Activated naive CD8-positive, alpha-beta T cell treated with anti-CD3 and anti-CD28 coated beads, Interleukin-2, amount 50 U/mL, for 24 hours (primary cell): ENCODE data around the gene RBM18.
A peak's percentile ranks its signal among the peaks of the same experiment; 100 is the strongest.

ENCODE experiments used
- ATAC-seq: fragments of 150-1000 bp; cut with Tn5 transposase; one replicate; pipeline ENCODE4 v1.10.0; 2021
- DNase-seq: peaks from one replicate; pipeline ENCODE4 v3.0.0; 2021
- H3K27ac Mint-ChIP-seq: one replicate; pipeline ENCODE4 v1.8.0; 2021; ENCODE audit warnings: mild to moderate bottlenecking, mixed read lengths
- H3K27me3 Mint-ChIP-seq: one replicate; pipeline ENCODE4 v1.8.0; 2021; ENCODE audit warnings: mixed read lengths
- H3K36me3 Mint-ChIP-seq: one replicate; pipeline ENCODE4 v1.8.0; 2021; ENCODE audit warnings: low read depth, mixed read lengths
- H3K4me1 Mint-ChIP-seq: one replicate; pipeline ENCODE4 v1.8.0; 2021; ENCODE audit warnings: mixed read lengths
- H3K4me3 Mint-ChIP-seq: one replicate; pipeline ENCODE4 v1.8.0; 2021; ENCODE audit warnings: mild to moderate bottlenecking, moderate library complexity, mixed read lengths
- H3K9me3 Mint-ChIP-seq: one replicate; pipeline ENCODE4 v1.8.0; 2021; ENCODE audit warnings: mixed read lengths

Gene RBM18

DNA sequence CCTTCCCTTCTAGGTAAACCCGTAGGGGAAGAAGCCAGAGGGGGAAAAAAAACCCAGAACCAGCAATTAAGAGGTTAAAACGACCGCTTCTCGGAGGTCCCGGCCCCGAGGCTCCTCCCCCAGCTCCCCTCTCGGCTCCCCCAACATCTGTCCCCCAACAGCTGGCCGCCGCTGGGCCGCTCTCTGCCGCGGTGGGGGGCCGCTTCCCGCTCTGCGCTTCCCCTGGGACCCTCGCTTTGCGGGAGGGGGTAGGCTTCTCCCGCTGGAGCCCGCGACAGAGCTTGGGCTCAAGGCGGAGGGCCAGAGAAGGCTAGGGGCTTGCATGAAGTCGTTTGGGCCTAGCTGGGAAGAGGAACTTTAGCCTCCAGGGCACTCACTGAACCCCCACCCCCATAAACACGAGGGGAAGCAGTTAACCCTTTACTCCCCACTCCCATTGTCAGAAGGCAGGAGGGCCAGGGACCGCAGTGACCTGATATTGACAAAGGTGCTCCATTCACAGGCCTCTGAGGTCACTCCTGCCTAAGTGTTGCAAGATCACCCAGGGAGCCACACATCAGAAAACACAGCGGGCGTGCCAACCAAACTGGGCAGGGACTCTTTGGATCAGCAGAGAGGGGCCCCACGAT lies 43.3 kb downstream of the RBM18 start:
- DNase-seq (no peak), ATAC-seq (no peak)
- H3K27me3 Mint-ChIP-seq: peaks cover 85% of the 10 kb centered on the region
- no peaks in the 10 kb centered on the region for H3K9me3 Mint-ChIP-seq
- H3K4me1 Mint-ChIP-seq: peaks cover 22% of the 10 kb centered on the region
- no peak overlapping the region for H3K27ac Mint-ChIP-seq
- no peak overlapping the region for H3K4me3 Mint-ChIP-seq
- no peaks in the 10 kb centered on the region for H3K36me3 Mint-ChIP-seq

- Mint-ChIP-seq H3K4me1 (peaks cover 20% of the 10 kb centered on the region), H3K4me3 (no peak overlapping the region), H3K9me3 (no peaks in the 10 kb centered on the region), H3K27me3 (peaks cover 84% of the 10 kb centered on the region), H3K27ac (no peak overlapping the region), H3K36me3 (no peaks in the 10 kb centered on the region)
- ATAC-seq: no peak
- DNase-seq: no peak
Measured at GRCh38 chr9:122220673-122221182, 43.9 kb downstream of the RBM18 start.

- DNase-seq (no peak), ATAC-seq (no peak)
- no peaks in the 10 kb centered on the region for H3K36me3 Mint-ChIP-seq
- peaks cover 88% of the 10 kb centered on the region for H3K27me3 Mint-ChIP-seq
- no peaks in the 10 kb centered on the region for H3K9me3 Mint-ChIP-seq
- peak overlapping the region; percentile 54 for H3K4me3 Mint-ChIP-seq
- H3K4me1 Mint-ChIP-seq: peaks cover 20% of the 10 kb centered on the region
- H3K27ac Mint-ChIP-seq: no peak overlapping the region
Measured at GRCh38 chr9:122219856-122220672, 44.6 kb downstream of the RBM18 start.

- Mint-ChIP-seq H3K4me1 (peaks cover 22% of the 10 kb centered on the region), H3K36me3 (no peaks in the 10 kb centered on the region), H3K27ac (no peak overlapping the region), H3K9me3 (no peaks in the 10 kb centered on the region), H3K4me3 (peak overlapping the region; percentile 54), H3K27me3 (peaks cover 89% of the 10 kb centered on the region)
- DNase-seq: peak; percentile 10
- ATAC-seq: no peak
Measured at GRCh38 chr9:122218935-122219855, 45.4 kb downstream of the RBM18 start.

DNA sequence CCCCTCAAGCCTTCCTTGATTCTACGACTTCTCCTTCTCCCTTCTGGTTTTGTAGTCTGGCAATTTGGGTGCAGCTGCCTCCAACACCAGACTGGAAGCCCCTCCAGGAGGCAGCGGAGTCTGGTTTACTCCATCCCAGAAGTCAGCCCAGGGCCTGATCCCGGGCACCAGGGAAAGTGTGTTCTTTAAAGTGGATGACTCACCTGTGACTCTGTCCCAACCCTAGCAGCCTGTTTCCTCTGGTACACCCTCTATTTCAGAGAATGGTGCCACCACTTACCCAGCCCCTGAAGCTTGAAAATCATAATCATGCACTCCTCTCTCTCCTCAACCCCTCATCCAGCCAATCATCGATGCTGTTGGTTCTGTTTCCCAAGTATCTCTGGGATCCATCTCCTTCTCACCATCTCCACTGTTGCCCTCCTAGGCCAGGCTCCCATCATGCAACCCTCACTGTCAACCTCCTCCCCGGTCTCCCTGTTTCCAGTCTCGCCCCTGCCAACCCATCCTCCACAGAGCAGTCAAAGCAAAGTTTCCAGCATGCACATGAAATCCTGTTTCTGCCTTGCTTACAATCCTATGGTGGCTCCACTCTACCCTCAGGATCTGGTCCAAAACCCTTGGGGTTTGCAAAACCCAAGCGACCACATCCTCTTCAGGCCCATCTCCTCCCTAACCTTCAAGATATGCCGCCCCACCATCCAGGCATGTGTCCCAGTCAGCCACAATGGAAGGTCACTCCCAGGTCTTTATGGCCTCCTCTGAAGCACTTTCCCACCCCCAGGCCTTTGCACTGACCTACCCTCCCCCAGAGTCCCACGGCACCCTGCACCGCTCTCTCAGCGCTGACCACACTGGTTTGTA lies 46.3 kb downstream of the RBM18 start:
- no peak for ATAC-seq
- H3K27me3 Mint-ChIP-seq: peaks cover 86% of the 10 kb centered on the region
- no peak overlapping the region for H3K4me3 Mint-ChIP-seq
- H3K4me1 Mint-ChIP-seq: peaks cover 24% of the 10 kb centered on the region
- H3K36me3 Mint-ChIP-seq: no peaks in the 10 kb centered on the region
- H3K27ac Mint-ChIP-seq: no peak overlapping the region
- DNase-seq: no peak
- no peaks in the 10 kb centered on the region for H3K9me3 Mint-ChIP-seq

- peaks cover 28% of the 10 kb centered on the region for H3K4me1 Mint-ChIP-seq
- peaks cover 86% of the 10 kb centered on the region for H3K27me3 Mint-ChIP-seq
- ATAC-seq (no peak), DNase-seq (no peak)
- no peaks in the 10 kb centered on the region for H3K9me3 Mint-ChIP-seq
- H3K27ac Mint-ChIP-seq: no peak overlapping the region
- no peaks in the 10 kb centered on the region for H3K36me3 Mint-ChIP-seq
- no peak overlapping the region for H3K4me3 Mint-ChIP-seq
Measured at GRCh38 chr9:122217640-122218039, 47.0 kb downstream of the RBM18 start.

DNA sequence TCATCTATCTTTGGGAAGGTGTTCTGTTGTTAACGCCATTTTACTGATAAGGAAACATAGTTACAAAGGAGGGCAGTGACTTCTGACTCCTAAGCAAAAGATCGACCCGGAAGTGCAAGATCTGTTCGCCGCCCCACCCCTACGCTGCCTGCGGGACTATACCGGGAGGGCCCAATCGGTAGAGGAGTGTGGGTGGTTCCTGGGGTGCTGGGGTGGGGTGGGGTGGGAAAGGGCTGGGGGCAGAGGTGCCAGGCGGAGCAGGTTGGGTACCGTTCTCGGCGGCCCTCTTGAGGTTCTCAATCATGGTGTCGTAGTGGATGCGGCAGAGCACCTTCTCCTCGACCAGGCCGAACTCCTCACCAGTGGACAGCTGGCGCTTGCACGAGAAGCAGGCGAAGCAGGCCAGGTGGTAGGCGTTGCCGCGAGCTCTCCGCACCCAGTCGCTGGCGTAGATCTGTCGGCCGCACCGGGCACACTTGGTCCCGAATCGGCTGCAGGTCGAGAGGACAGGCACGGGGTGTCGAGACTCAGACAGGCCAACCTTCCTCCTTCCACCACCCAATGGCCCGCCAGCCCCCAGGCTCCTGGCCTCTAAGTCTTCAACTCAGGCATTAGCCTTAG lies 47.7 kb downstream of the RBM18 start:
- ATAC-seq: no peak
- H3K27me3 Mint-ChIP-seq: peaks cover 84% of the 10 kb centered on the region
- H3K36me3 Mint-ChIP-seq: no peaks in the 10 kb centered on the region
- H3K27ac Mint-ChIP-seq: no peak overlapping the region
- H3K9me3 Mint-ChIP-seq: no peaks in the 10 kb centered on the region
- H3K4me3 Mint-ChIP-seq: no peak overlapping the region
- H3K4me1 Mint-ChIP-seq: peaks cover 28% of the 10 kb centered on the region
- no peak for DNase-seq

GRCh38 chr9:122216138-122216797 lies 48.4 kb downstream of the RBM18 start:
- Mint-ChIP-seq H3K4me1 (peaks cover 28% of the 10 kb centered on the region), H3K9me3 (no peaks in the 10 kb centered on the region), H3K27me3 (peaks cover 84% of the 10 kb centered on the region), H3K36me3 (no peaks in the 10 kb centered on the region), H3K27ac (no peak overlapping the region), H3K4me3 (no peak overlapping the region)
- no peak for ATAC-seq
- no peak for DNase-seq

GRCh38 chr9:122215663-122216062 lies 49.0 kb downstream of the RBM18 start:
- Mint-ChIP-seq H3K27ac (no peak overlapping the region), H3K4me3 (no peak overlapping the region), H3K27me3 (peaks cover 80% of the 10 kb centered on the region), H3K9me3 (no peaks in the 10 kb centered on the region), H3K4me1 (peaks cover 28% of the 10 kb centered on the region), H3K36me3 (no peaks in the 10 kb centered on the region)
- ATAC-seq (no peak), DNase-seq (no peak)

DNA sequence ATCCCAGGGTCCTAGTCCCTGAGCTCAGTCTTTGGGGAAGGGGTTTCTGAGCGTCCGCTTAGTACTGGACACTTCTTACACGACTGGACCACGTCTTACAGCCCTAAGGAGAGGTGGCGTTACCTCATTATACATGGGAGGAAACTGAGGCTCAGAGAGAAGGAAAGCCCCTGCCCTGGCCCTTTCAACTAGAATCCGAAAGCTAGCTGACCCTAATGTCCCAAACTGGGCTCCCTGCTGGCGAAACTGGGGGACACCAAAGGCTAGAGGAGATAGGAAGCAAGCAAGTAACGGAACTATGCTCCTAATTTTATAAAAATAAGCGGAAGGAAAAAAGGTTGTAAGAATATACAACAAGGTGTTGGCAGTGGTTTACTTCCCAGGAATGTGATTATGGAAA lies 50.1 kb downstream of the RBM18 start:
- Mint-ChIP-seq H3K27me3 (peaks cover 75% of the 10 kb centered on the region), H3K4me1 (peaks cover 24% of the 10 kb centered on the region), H3K36me3 (no peaks in the 10 kb centered on the region), H3K9me3 (no peaks in the 10 kb centered on the region), H3K27ac (no peak overlapping the region), H3K4me3 (peak overlapping the region; percentile 51)
- DNase-seq (no peak), ATAC-seq (no peak)

DNA sequence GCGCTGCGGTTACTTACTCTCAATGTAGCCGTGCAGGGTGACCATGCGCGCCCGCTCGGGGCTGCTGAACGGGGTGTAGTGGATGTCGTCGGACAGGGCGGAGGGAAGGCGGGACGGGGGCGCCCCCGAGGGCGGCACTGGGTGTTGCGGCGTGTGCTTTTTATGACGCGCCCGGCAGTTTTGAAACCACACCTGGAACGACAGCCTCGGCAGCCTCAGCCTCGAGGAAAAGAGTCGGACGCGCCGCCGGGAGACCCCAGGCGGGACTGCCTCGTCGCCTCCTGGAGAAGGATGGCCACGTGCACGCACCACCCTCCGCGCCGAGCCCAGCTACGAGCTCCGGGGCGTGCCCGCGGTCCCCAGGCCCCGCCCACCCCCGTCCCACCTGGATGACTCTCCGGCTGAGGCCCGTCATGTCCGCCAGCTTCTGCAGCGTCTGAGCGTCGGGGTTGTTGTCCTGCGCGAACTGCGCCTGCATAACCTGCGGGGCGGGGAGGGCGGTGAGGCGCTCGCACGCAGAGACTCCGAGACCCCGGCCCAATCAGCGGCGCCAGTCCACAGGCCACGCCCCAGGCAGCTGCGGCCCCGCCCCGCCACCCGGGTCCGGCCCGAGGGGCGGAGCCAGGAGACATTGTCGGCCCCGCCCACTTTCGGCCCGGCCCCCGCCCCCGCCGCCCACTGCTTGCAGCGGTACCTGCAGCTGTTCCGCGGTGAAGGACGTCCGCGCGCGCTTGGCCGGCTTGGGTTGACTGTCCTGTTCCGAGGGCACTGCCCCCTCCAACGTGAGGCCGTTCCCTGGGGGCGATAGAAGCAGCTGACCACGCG lies 50.8 kb downstream of the RBM18 start:
- Mint-ChIP-seq H3K4me1 (peaks cover 17% of the 10 kb centered on the region), H3K27me3 (peaks cover 68% of the 10 kb centered on the region), H3K36me3 (no peaks in the 10 kb centered on the region), H3K4me3 (peak overlapping the region; percentile 51), H3K27ac (no peak overlapping the region), H3K9me3 (no peaks in the 10 kb centered on the region)
- ATAC-seq: peak; percentile 73
- DNase-seq: peak; percentile 56

GRCh38 chr9:122213102-122213588 lies 51.5 kb downstream of the RBM18 start:
- Mint-ChIP-seq H3K36me3 (no peaks in the 10 kb centered on the region), H3K27ac (no peak overlapping the region), H3K27me3 (peaks cover 61% of the 10 kb centered on the region), H3K4me3 (peak overlapping the region; percentile 21), H3K9me3 (no peaks in the 10 kb centered on the region), H3K4me1 (peaks cover 10% of the 10 kb centered on the region)
- DNase-seq (no peak), ATAC-seq (no peak)
